Measurements from ENCODE around the gene TPRA1.

DNA sequence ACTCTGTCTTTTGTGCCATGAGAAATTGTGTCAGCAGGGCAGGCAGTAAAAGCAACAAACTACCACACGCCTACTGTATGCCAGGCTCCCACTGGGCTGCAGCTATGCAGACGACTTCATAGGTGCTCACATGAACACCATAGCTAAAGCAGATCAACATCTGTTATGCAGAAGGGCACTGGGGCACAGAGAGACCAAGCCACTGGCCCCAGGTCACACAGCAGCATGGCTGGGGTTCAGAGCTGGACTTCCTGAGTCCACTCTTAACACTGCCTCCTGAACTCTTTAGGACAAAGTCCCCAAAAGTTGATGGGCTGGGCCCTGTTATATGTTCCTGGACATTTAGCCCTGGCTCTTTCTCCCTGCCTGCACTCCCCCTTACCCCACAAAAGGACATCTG is 12.4 kb downstream of the TPRA1 start:
- no peak for TF ChIP-seq EZH2 (IDR thresholded peaks at IDR 0.05; ENCODE audit: low read depth)
- TF ChIP-seq, protein P1, sequence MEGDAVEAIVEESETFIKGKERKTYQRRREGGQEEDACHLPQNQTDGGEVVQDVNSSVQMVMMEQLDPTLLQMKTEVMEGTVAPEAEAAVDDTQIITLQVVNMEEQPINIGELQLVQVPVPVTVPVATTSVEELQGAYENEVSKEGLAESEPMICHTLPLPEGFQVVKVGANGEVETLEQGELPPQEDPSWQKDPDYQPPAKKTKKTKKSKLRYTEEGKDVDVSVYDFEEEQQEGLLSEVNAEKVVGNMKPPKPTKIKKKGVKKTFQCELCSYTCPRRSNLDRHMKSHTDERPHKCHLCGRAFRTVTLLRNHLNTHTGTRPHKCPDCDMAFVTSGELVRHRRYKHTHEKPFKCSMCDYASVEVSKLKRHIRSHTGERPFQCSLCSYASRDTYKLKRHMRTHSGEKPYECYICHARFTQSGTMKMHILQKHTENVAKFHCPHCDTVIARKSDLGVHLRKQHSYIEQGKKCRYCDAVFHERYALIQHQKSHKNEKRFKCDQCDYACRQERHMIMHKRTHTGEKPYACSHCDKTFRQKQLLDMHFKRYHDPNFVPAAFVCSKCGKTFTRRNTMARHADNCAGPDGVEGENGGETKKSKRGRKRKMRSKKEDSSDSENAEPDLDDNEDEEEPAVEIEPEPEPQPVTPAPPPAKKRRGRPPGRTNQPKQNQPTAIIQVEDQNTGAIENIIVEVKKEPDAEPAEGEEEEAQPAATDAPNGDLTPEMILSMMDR (conservative IDR thresholded peaks at IDR 0.05) = no peak

All from PC-9 (cell line).